Neutrophil (primary cell): ENCODE results near the gene TACR2.

ENCODE experiments used
- H3K27ac ChIP-seq: fragments of 200-600 bp; sonication (generic); 2 replicates; pipeline ENCODE4 v1.5.1; 2016; ENCODE audit warnings: mild to moderate bottlenecking, moderate library complexity
- H3K27me3 ChIP-seq: fragments of 200-600 bp; sonication (generic); 2 replicates; pipeline ENCODE4 v1.6.0; 2016; ENCODE audit warnings: mild to moderate bottlenecking
- H3K36me3 ChIP-seq: fragments of 200-600 bp; sonication (generic); 2 replicates; pipeline ENCODE4 v1.5.1; 2017
- H3K4me1 ChIP-seq, 2 experiments: fragments of 200-600 bp in 1 of 2; sonication (generic) in 1 of 2; 1 replicate in 1 of 2; 2 replicates in 1 of 2; pipeline versions ENCODE4 v1.5.1 to v1.6.1; 2013 to 2016; ENCODE audit warnings: low read depth in 1 of 2, low read length in 1 of 2, mild to moderate bottlenecking in 1 of 2, moderate library complexity in 1 of 2; ENCODE audit not compliant: control insufficient read depth in 1 of 2, insufficient read depth in 1 of 2
- H3K4me3 ChIP-seq, 2 experiments: fragments of 200-600 bp in 1 of 2; sonication (generic) in 1 of 2; 1 replicate in 1 of 2; 2 replicates in 1 of 2; pipeline ENCODE4 v1.5.1; 2013 to 2016; ENCODE audit warnings: low read depth in 1 of 2, low read length in 1 of 2, mild to moderate bottlenecking in 1 of 2, moderate library complexity in 1 of 2
- H3K9me3 ChIP-seq: fragments of 200-600 bp; sonication (generic); 2 replicates; pipeline ENCODE4 v1.5.1; 2016
- CTCF ChIP-seq: fragments of 200-600 bp; sonication (generic); IDR thresholded peaks from 2 replicates; pipeline ENCODE4 v1.5.1; 2016; ENCODE audit warnings: antibody characterized with exemption

Gene TACR2

GRCh38 chr10:69458430-69459100 lies 41.8 kb upstream of the TACR2 start:
- no peak for TF ChIP-seq CTCF
- no peaks in the 10 kb centered on the region for H3K4me1 ChIP-seq
- H3K4me3 ChIP-seq = no peak overlapping the region
- no peak overlapping the region for H3K27ac ChIP-seq
- H3K27me3 ChIP-seq = peaks cover 4% of the 10 kb centered on the region
- H3K36me3 ChIP-seq = no peaks in the 10 kb centered on the region
- no peaks in the 10 kb centered on the region for H3K9me3 ChIP-seq

DNA sequence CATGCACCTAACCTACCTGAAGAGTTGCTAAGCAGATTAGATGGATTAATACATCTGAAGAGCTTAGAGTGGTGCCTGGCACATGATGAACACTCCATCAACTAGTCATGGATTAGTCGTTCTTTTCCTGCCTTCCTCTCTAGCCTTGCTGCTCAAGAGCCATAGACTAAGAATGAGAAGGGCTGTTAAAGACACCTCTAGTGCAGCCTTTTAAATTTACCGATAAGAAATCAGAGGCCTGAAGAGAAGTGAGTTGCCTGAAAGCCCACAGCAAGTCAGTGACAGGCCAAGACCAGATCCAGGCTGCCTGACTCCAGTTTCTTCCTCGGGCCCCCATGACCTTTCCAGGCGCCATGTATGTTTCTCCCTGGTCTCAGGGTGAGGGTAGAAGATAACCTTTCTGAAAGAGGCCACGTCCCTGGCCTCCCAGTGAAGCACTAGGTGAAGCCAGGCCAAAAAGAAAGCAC lies 41.1 kb upstream of the TACR2 start:
- no peak overlapping the region for H3K4me3 ChIP-seq
- TF ChIP-seq CTCF = no peak
- H3K27me3 ChIP-seq = peaks cover 12% of the 10 kb centered on the region
- no peak overlapping the region for H3K27ac ChIP-seq
- H3K9me3 ChIP-seq = no peaks in the 10 kb centered on the region
- H3K4me1 ChIP-seq = no peaks in the 10 kb centered on the region
- no peaks in the 10 kb centered on the region for H3K36me3 ChIP-seq

DNA sequence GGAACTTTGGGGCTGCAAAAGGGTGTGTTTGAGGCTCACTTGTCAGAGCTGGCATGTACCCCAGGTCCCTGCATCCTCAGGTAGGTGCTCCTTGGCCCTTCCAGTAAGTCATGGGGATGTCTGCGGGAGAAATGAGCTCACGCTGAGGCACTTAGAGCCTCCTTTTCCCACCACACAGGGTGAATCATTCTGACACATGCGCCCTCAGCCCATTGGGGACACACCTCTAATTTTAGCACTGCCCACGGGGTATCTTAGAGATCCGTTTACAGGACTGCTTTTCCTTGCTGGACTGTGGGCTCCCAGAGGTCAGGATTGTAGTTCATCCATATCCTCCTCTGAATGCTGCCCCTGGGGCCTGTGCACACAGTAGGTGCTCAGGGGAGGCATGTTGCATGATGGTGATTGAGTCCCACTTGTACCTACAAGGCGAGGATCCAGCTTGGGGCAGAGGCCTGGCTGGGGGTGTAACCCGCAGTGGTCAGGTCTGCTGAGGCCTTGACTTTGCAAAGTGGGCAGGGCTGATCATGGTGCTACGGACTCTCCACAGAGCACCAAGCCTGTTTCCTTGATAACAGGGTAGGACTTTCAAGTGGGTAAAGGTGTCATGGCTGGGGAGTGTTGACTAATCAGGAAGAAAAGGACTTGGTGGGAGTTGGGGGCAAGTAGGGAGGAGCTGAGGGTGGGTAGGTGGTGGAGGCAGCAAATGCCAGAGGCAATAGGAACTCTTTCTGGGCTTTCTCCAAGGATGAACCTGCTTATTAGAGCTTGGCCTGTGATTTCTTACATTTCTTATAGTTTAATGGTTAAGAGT lies 40.4 kb upstream of the TACR2 start:
- Histone ChIP-seq H3K27ac (no peak overlapping the region), H3K4me3 (no peak overlapping the region), H3K9me3 (no peaks in the 10 kb centered on the region), H3K4me1 (peaks cover 0 to 4% of the 10 kb centered on the region in 2 experiments), H3K27me3 (peaks cover 19% of the 10 kb centered on the region), H3K36me3 (no peaks in the 10 kb centered on the region)
- no peak for TF ChIP-seq CTCF

DNA sequence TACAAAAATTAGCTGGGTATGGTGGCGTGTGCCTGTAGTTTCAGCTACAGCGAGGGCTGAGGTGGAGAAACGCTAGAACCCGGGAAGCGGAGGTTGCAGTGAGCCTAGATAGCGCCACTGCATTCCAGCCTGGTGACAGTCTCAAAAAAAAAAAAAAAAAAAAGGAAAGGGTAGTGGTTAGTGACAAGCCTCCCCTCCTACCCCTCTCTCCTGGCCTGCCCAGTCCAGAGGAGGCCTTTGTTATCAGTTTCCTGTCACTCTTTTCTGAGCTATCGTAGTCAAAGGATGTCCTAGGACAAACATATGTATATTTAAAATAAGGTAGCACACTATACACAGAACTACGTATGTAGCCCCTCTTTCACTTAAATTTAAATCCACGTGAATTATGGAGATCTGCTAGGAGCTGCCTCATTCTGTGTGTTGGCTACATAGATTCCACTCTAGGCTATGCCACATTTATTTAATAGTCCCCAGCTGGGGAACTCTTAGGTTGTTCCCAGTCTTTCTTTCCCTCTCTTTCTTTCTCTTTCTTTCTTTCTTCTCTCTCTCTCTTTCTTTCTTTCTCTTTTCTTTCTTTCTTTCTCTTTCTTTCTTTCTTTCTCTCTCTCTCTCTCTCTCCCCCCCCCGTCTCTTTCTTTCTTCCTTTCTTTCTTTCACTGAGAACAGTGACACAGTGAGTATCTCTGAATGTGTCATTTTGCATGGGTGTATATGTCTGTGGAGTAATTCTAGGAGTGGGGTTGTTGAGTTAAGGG lies 38.5 kb upstream of the TACR2 start:
- H3K4me1 ChIP-seq = peaks cover 11 to 16% of the 10 kb centered on the region in 2 experiments
- no peak for TF ChIP-seq CTCF
- no peak overlapping the region for H3K27ac ChIP-seq
- H3K36me3 ChIP-seq = no peaks in the 10 kb centered on the region
- H3K27me3 ChIP-seq = peaks cover 38% of the 10 kb centered on the region
- H3K4me3 ChIP-seq = no peak overlapping the region
- no peaks in the 10 kb centered on the region for H3K9me3 ChIP-seq

DNA sequence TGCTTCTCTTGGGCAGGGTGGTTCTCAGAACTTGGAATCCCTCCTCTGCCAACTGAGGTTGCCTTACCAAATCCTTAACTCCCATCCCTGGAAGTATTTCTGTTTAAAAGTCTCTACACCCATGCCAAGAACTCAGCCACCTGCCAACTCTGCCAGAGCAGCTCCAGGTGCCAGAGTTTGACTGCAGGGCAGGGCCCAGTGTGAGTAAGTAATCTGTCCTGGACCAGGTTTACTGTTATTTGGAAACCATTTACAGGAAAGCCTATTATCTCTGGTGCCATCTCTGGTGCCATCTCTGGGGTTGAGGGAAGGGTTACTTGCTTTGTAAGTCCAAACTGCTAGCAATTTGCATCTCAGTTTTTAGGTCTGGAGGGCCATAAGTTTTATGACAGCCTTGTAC lies 37.1 kb upstream of the TACR2 start:
- peaks cover 45% of the 10 kb centered on the region for H3K27me3 ChIP-seq
- H3K4me1 ChIP-seq = peaks cover 11 to 16% of the 10 kb centered on the region in 2 experiments
- H3K27ac ChIP-seq = no peak overlapping the region
- H3K4me3 ChIP-seq = no peak overlapping the region
- no peak for TF ChIP-seq CTCF
- no peaks in the 10 kb centered on the region for H3K9me3 ChIP-seq
- H3K36me3 ChIP-seq = no peaks in the 10 kb centered on the region
